Measurements from ENCODE around the gene TMPRSS6.

- TF ChIP-seq CTCF (IDR thresholded peaks at IDR 0.05) (no peak), POLR2A (IDR thresholded peaks at IDR 0.05) (no peak), POLR2AphosphoS5 (IDR thresholded peaks at IDR 0.05; ENCODE audit: insufficient read depth in 1 of 2, low read depth in 1 of 2) (no peak)
Measured at GRCh38 chr22:37083914-37084313, 25.6 kb downstream of the TMPRSS6 start.
